Activated CD4-positive, alpha-beta memory T cell treated with anti-CD3 and anti-CD28 coated beads, Interleukin-2, amount 10 ng/mL, durations not matched to agents 7 days and 5 days (primary cell): Measurements from ENCODE around the gene STX17. TPM values are rescaled to one million over a fixed set of nuclear protein-coding genes. Genes with fewer than 3 reads are reported as not detected.

Source experiments
- CTCF ChIA-PET: fragments of 350-600 bp; sonication (Branson Sonifier 250); formaldehyde crosslinking; loops from one replicate; lab custom pipeline; 2021; ENCODE audit warnings: antibody characterized with exemption, inconsistent platforms; lab: Charles Lee
- POLR2A ChIA-PET: fragments of 350-600 bp; sonication (Branson Sonifier 250); formaldehyde crosslinking; loops from one replicate; lab custom pipeline; 2021; ENCODE audit warnings: antibody characterized with exemption; lab: Charles Lee
- DNase-seq: peaks from one replicate; pipeline ENCODE4 v3.0.0-alpha.2; 2020
- H3K27ac Mint-ChIP-seq: one replicate; pipeline ENCODE4 v1.8.0; 2021; ENCODE audit warnings: mild to moderate bottlenecking, mixed read lengths
- H3K27me3 Mint-ChIP-seq: one replicate; pipeline ENCODE4 v1.8.0; 2021; ENCODE audit warnings: mixed read lengths
- H3K36me3 Mint-ChIP-seq: one replicate; pipeline ENCODE4 v1.8.0; 2021; ENCODE audit warnings: low read depth, mixed read lengths
- H3K4me1 Mint-ChIP-seq: one replicate; pipeline ENCODE4 v1.8.0; 2021; ENCODE audit warnings: mixed read lengths
- H3K4me3 Mint-ChIP-seq: one replicate; pipeline ENCODE4 v1.8.0; 2021; ENCODE audit warnings: mild to moderate bottlenecking, mixed read lengths
- H3K9me3 Mint-ChIP-seq: one replicate; pipeline ENCODE4 v1.8.0; 2021; ENCODE audit warnings: mixed read lengths
- total RNA-seq, 2 experiments: library from RNA; stranded (reverse); gene quantifications; one replicate each; pipeline ENCODE4 v1.2.3, GENCODE V29; 2021

STX17 gene
- total RNA-seq, 2 experiments from 2014 or later, result 35.8 to 37.3 TPM

- no peak overlapping the region for H3K27ac Mint-ChIP-seq
- CTCF ChIA-PET, result no interaction called here
- no peaks in the 10 kb centered on the region for H3K36me3 Mint-ChIP-seq
- no peak overlapping the region for H3K4me3 Mint-ChIP-seq
- POLR2A ChIA-PET, result no interaction called here
- no peak for DNase-seq
- H3K27me3 Mint-ChIP-seq, result peaks cover 9% of the 10 kb centered on the region
- H3K9me3 Mint-ChIP-seq, result peaks cover 3% of the 10 kb centered on the region
- peaks cover 20% of the 10 kb centered on the region for H3K4me1 Mint-ChIP-seq
These were observed 32.4 kb upstream of the STX17 start for GRCh38 chr9:99873943-99874584.

- Mint-ChIP-seq H3K27ac (no peak overlapping the region), H3K4me3 (no peak overlapping the region), H3K4me1 (peaks cover 5% of the 10 kb centered on the region), H3K9me3 (peaks cover 3% of the 10 kb centered on the region), H3K27me3 (peaks cover 9% of the 10 kb centered on the region), H3K36me3 (no peaks in the 10 kb centered on the region)
- POLR2A ChIA-PET, result no interaction called here
- CTCF ChIA-PET, result interaction anchor here (1.0 kb wide), 1 partner anchor 25 kb away, joined by 3 read pairs; no protein-coding TSS in a partner anchor
- no peak for DNase-seq
These were observed 30.3 kb upstream of the STX17 start for GRCh38 chr9:99876190-99876589.

GRCh38 chr9:99878651-99879050 lies 27.8 kb upstream of the STX17 start:
- Mint-ChIP-seq H3K4me1 (peaks cover 9% of the 10 kb centered on the region), H3K9me3 (peaks cover 3% of the 10 kb centered on the region), H3K27me3 (peaks cover 9% of the 10 kb centered on the region), H3K36me3 (no peaks in the 10 kb centered on the region), H3K4me3 (no peak overlapping the region), H3K27ac (no peak overlapping the region)
- ChIA-PET POLR2A (no interaction called here), CTCF (no interaction called here)
- DNase-seq, result no peak

- peaks cover 4% of the 10 kb centered on the region for H3K4me1 Mint-ChIP-seq
- DNase-seq, result no peak
- H3K4me3 Mint-ChIP-seq, result no peak overlapping the region
- no peaks in the 10 kb centered on the region for H3K9me3 Mint-ChIP-seq
- no peak overlapping the region for H3K27ac Mint-ChIP-seq
- ChIA-PET POLR2A (no interaction called here), CTCF (interaction anchor here (0.7 to 0.8 kb wide), 2 partner anchors 11 to 29 kb away, joined by 4 read pairs; no protein-coding TSS in a partner anchor)
- no peaks in the 10 kb centered on the region for H3K27me3 Mint-ChIP-seq
- no peaks in the 10 kb centered on the region for H3K36me3 Mint-ChIP-seq
These were observed 24.7 kb upstream of the STX17 start for GRCh38 chr9:99881769-99882168.

- Mint-ChIP-seq H3K9me3 (no peaks in the 10 kb centered on the region), H3K27me3 (no peaks in the 10 kb centered on the region), H3K4me3 (no peak overlapping the region), H3K4me1 (peaks cover 4% of the 10 kb centered on the region), H3K27ac (no peak overlapping the region), H3K36me3 (no peaks in the 10 kb centered on the region)
- ChIA-PET POLR2A (interaction anchor here (0.7 to 0.9 kb wide), 2 partner anchors 20 to 27 kb away, joined by 3 read pairs; no protein-coding TSS in a partner anchor), CTCF (no interaction called here)
- DNase-seq, result no peak
These were observed 20.7 kb upstream of the STX17 start for GRCh38 chr9:99885747-99886146.

- H3K27me3 Mint-ChIP-seq, result peaks cover 5% of the 10 kb centered on the region
- H3K4me3 Mint-ChIP-seq, result no peak overlapping the region
- H3K36me3 Mint-ChIP-seq, result no peaks in the 10 kb centered on the region
- no peak for DNase-seq
- H3K27ac Mint-ChIP-seq, result no peak overlapping the region
- no peaks in the 10 kb centered on the region for H3K4me1 Mint-ChIP-seq
- POLR2A ChIA-PET, result no interaction called here
- CTCF ChIA-PET, result interaction anchor here (2.1 kb wide), 1 partner anchor 59 kb away, joined by 4 read pairs; no protein-coding TSS in a partner anchor
- no peaks in the 10 kb centered on the region for H3K9me3 Mint-ChIP-seq
These were observed 17.3 kb upstream of the STX17 start for GRCh38 chr9:99889120-99889519.

GRCh38 chr9:99894826-99895225 lies 11.6 kb upstream of the STX17 start:
- no peak for DNase-seq
- Mint-ChIP-seq H3K27ac (no peak overlapping the region), H3K9me3 (no peaks in the 10 kb centered on the region), H3K27me3 (peaks cover 29% of the 10 kb centered on the region), H3K4me1 (no peaks in the 10 kb centered on the region), H3K4me3 (no peak overlapping the region), H3K36me3 (no peaks in the 10 kb centered on the region)
- CTCF ChIA-PET, result no interaction called here
- POLR2A ChIA-PET, result no interaction called here

- Mint-ChIP-seq H3K36me3 (no peaks in the 10 kb centered on the region), H3K4me3 (no peak overlapping the region), H3K27me3 (peaks cover 34% of the 10 kb centered on the region), H3K27ac (no peak overlapping the region), H3K9me3 (no peaks in the 10 kb centered on the region), H3K4me1 (no peaks in the 10 kb centered on the region)
- DNase-seq, result no peak
- CTCF ChIA-PET, result no interaction called here
- POLR2A ChIA-PET, result no interaction called here
These were observed 10.9 kb upstream of the STX17 start for GRCh38 chr9:99895510-99895909.

GRCh38 chr9:99896119-99896518 lies 10.3 kb upstream of the STX17 start:
- no peak overlapping the region for H3K27ac Mint-ChIP-seq
- ChIA-PET POLR2A (no interaction called here), CTCF (no interaction called here)
- H3K27me3 Mint-ChIP-seq, result peaks cover 38% of the 10 kb centered on the region
- no peak for DNase-seq
- H3K4me3 Mint-ChIP-seq, result no peak overlapping the region
- no peaks in the 10 kb centered on the region for H3K36me3 Mint-ChIP-seq
- no peaks in the 10 kb centered on the region for H3K4me1 Mint-ChIP-seq
- no peaks in the 10 kb centered on the region for H3K9me3 Mint-ChIP-seq

- H3K27ac Mint-ChIP-seq, result no peak overlapping the region
- no peak overlapping the region for H3K4me3 Mint-ChIP-seq
These were observed 3.1 kb upstream of the STX17 start for GRCh38 chr9:99903393-99903792.

GRCh38 chr9:99905833-99906402 lies 536 bp upstream of the STX17 start:
- no peaks in the 10 kb centered on the region for H3K9me3 Mint-ChIP-seq
- CTCF ChIA-PET, result interaction anchor here (0.9 to 1.5 kb wide), 3 partner anchors 81 to 315 kb away, joined by 3 to 5 read pairs (median 4); no protein-coding TSS in a partner anchor
- peak overlapping the region; percentile 97 for H3K4me3 Mint-ChIP-seq
- POLR2A ChIA-PET, result interaction anchor here (0.8 to 2.0 kb wide), 8 partner anchors 13 to 684 kb away, joined by 3 to 17 read pairs (median 6); partner anchors contain the start of genes ALG2, NR4A3, SEC61B and TEX10
- H3K36me3 Mint-ChIP-seq, result peaks cover 3% of the 10 kb centered on the region
- peak overlapping the region; percentile 73 for H3K27ac Mint-ChIP-seq
- no peak for DNase-seq
- peaks cover 15% of the 10 kb centered on the region for H3K27me3 Mint-ChIP-seq
- peaks cover 27% of the 10 kb centered on the region for H3K4me1 Mint-ChIP-seq

More at GRCh38 chr9:99903393-99903792, 3.1 kb upstream of the STX17 start:
- H3K36me3 Mint-ChIP-seq, result no peaks in the 10 kb centered on the region
- DNase-seq, result no peak
- peaks cover 19% of the 10 kb centered on the region for H3K4me1 Mint-ChIP-seq
- POLR2A ChIA-PET, result no interaction called here
- CTCF ChIA-PET, result interaction anchor here (0.5 to 1.3 kb wide), 5 partner anchors 16 to 419 kb away, joined by 3 read pairs; no protein-coding TSS in a partner anchor
- no peaks in the 10 kb centered on the region for H3K9me3 Mint-ChIP-seq
- peaks cover 31% of the 10 kb centered on the region for H3K27me3 Mint-ChIP-seq

GRCh38 chr9:99907208-99907532 lies 716 bp downstream of the STX17 start:
- POLR2A ChIA-PET, result interaction anchor here (0.7 to 2.0 kb wide), 14 partner anchors 8 to 686 kb away, joined by 3 to 17 read pairs (median 4); partner anchors contain the start of genes ALG2, NR4A3, SEC61B and TEX10
- Mint-ChIP-seq H3K27ac (peak overlapping the region; percentile 96), H3K4me1 (peaks cover 33% of the 10 kb centered on the region), H3K9me3 (no peaks in the 10 kb centered on the region), H3K27me3 (peaks cover 13% of the 10 kb centered on the region), H3K36me3 (peaks cover 10% of the 10 kb centered on the region), H3K4me3 (peak overlapping the region; percentile 97)
- DNase-seq, result no peak
- CTCF ChIA-PET, result interaction anchor here (1.5 kb wide), 1 partner anchor 82 kb away, joined by 5 read pairs; no protein-coding TSS in a partner anchor

- no peak for DNase-seq
- H3K4me1 Mint-ChIP-seq, result peaks cover 35% of the 10 kb centered on the region
- ChIA-PET POLR2A (no interaction called here), CTCF (interaction anchor here (0.6 kb wide), 1 partner anchor 30 kb away, joined by 4 read pairs; no protein-coding TSS in a partner anchor)
- H3K4me3 Mint-ChIP-seq, result no peak overlapping the region
- no peak overlapping the region for H3K27ac Mint-ChIP-seq
- no peaks in the 10 kb centered on the region for H3K9me3 Mint-ChIP-seq
- H3K36me3 Mint-ChIP-seq, result peaks cover 27% of the 10 kb centered on the region
- no peaks in the 10 kb centered on the region for H3K27me3 Mint-ChIP-seq
These were observed 5.1 kb downstream of the STX17 start for GRCh38 chr9:99911600-99911999.
